ENCODE results near the gene SLIT3.

SLIT3 gene

DNA sequence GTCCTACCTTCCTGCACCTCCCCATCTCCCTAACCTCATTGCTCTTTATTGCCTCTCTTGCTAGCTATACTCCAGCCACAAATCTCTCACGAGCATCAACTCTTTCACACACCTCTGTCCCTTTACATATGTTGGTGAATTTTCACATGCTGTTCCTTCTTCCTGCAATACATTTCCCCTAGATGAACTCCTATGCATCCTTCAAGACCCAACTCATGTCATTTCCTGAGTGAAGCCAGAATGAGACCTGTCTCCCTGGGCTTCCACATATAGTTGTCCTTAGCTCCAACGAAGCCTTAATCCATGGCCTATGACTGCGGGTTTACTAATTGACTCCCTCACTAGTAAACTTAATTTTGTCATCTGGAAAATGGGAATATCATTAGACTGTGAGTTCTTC lies 424.5 kb downstream of the SLIT3 start:
- no peak for ATAC-seq
- H3K4me3 Mint-ChIP-seq, result no peak overlapping the region
- H3K9me3 Mint-ChIP-seq, result peaks cover 4% of the 10 kb centered on the region
- peaks cover 38% of the 10 kb centered on the region for H3K27me3 Mint-ChIP-seq
- no peak overlapping the region for H3K27ac Mint-ChIP-seq
- H3K36me3 Mint-ChIP-seq, result no peaks in the 10 kb centered on the region
- peaks cover 17% of the 10 kb centered on the region for H3K4me1 Mint-ChIP-seq

DNA sequence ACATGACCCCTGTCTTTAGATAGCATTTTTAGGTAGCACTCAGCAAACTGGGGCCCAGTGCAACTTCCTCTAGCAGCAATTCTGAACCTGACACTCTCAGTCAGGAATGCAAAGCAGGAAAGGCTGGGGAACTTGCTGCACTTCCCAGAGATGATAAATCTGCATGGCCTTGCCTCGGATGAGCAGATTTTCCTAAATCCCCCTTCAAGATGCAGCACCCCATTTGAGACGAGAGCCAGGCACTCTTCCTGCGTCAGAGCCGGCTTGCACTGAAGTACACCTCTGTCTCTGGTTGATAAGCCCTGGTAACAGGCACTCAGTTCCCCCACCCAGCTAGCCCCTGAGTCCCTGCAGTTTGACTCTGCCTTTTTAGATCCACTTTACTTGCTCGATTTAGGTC lies 425.1 kb downstream of the SLIT3 start:
- Mint-ChIP-seq H3K27ac (no peak overlapping the region), H3K4me1 (peaks cover 17% of the 10 kb centered on the region), H3K4me3 (no peak overlapping the region), H3K27me3 (peaks cover 38% of the 10 kb centered on the region), H3K36me3 (no peaks in the 10 kb centered on the region), H3K9me3 (peaks cover 4% of the 10 kb centered on the region)
- ATAC-seq, result no peak

DNA sequence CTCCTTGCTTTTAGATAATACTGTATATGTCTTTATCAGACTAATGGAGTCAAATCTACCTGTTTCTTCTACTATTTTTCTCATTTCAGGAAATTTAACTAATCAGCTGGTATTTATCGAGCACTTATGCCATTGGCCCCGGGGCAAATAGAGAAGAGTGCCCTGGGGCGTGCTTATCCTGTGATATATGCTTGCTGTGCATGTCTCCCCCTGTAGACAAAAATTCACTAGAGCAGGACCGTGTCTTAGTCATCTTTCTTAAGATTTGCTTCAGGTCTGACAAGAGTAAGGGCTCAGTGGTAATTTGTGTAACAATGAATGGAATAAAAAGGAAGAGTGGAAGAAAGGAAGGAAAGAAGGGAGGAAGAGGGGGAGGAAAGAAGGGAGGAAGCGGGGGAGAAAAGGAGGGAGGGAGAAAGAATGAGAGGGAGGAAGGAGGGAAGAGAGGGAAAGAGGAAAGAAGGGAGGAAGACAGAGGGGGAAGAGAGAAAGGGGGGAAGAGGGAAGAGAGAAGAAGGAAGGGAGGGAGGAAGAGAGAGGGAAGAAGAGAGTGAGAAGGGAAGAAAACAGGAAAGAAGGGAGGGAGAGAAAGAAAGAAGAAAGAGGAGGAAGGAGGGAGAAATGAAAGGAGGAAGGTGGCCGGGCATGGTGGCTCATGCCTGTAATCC lies 426.1 kb downstream of the SLIT3 start:
- peaks cover 38% of the 10 kb centered on the region for H3K27me3 Mint-ChIP-seq
- ATAC-seq, result no peak
- no peak overlapping the region for H3K27ac Mint-ChIP-seq
- H3K4me3 Mint-ChIP-seq, result no peak overlapping the region
- peaks cover 10% of the 10 kb centered on the region for H3K4me1 Mint-ChIP-seq
- no peaks in the 10 kb centered on the region for H3K36me3 Mint-ChIP-seq
- H3K9me3 Mint-ChIP-seq, result peaks cover 4% of the 10 kb centered on the region

DNA sequence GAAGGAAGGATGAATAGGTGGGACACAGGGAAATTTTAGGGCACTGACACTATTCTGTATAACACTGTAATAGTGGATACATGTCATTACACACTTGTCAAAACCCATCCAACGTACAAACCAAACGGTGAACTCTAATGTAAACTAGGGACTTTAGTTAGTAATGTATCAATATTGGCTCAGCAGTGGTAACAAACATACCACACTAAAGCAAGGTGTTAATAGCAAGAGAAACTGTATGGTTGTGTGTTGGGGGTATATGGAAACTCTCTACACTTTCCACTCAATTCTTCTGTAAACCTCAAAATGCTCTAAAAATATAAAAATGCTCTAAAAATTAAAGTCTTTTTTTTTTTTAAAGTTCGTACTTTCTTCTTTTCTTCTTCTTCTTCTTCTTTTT lies 428.7 kb downstream of the SLIT3 start:
- peaks cover 3% of the 10 kb centered on the region for H3K9me3 Mint-ChIP-seq
- ATAC-seq, result no peak
- no peak overlapping the region for H3K4me3 Mint-ChIP-seq
- H3K27ac Mint-ChIP-seq, result no peak overlapping the region
- H3K36me3 Mint-ChIP-seq, result no peaks in the 10 kb centered on the region
- H3K4me1 Mint-ChIP-seq, result peaks cover 4% of the 10 kb centered on the region
- peaks cover 34% of the 10 kb centered on the region for H3K27me3 Mint-ChIP-seq

DNA sequence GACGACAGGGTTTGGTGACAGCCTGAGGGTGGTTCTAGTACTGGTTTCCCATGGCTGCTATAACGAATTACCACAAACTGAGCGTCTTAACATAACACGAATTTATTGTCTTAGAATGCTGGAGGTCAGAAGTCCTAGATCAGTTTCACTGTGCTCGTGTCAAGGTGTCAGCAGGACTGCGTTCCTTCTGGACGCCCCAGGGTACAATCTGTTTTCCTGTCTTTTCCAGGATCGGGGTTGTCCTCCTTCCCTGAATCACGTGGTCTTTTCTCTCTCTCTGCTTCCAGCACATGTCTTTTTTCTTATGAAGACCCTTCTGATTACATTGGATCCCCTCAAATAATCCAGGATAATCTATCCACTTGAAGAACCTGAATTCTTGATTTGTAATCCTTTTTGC lies 430.0 kb downstream of the SLIT3 start:
- ATAC-seq, result no peak
- H3K27me3 Mint-ChIP-seq, result peaks cover 21% of the 10 kb centered on the region
- no peaks in the 10 kb centered on the region for H3K36me3 Mint-ChIP-seq
- no peaks in the 10 kb centered on the region for H3K4me1 Mint-ChIP-seq
- H3K9me3 Mint-ChIP-seq, result no peaks in the 10 kb centered on the region
- no peak overlapping the region for H3K4me3 Mint-ChIP-seq
- no peak overlapping the region for H3K27ac Mint-ChIP-seq

DNA sequence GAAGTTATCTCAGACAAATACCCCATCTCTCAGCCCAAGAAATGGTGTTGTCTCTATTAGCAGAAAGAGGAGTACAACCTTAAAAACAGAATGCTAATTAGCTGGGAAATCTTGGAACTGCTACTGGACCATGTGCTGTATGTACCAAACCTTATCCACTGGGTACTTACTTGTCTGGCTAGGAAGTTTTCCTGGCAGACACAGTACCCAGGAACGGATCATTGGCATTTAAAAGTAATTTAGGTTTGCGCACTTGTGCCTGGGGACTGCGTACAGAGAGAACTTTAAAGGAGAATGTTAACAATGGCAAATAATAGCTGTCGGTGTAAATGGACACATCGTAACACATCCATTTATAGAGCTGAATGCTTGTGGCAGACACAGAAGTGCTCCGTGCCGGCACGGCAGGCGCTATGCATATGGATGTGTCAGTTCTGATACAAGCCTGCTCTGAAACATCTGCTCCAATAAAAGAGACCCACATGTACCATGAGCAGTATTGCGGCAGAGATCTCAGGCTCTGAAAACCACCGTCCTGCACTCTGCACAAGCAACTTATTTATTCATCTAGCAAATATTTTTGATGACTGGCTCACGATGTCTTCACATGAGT lies 431.2 kb downstream of the SLIT3 start:
- no peak overlapping the region for H3K27ac Mint-ChIP-seq
- no peaks in the 10 kb centered on the region for H3K4me1 Mint-ChIP-seq
- H3K9me3 Mint-ChIP-seq, result no peaks in the 10 kb centered on the region
- H3K36me3 Mint-ChIP-seq, result no peaks in the 10 kb centered on the region
- ATAC-seq, result no peak
- H3K4me3 Mint-ChIP-seq, result no peak overlapping the region
- peaks cover 9% of the 10 kb centered on the region for H3K27me3 Mint-ChIP-seq

DNA sequence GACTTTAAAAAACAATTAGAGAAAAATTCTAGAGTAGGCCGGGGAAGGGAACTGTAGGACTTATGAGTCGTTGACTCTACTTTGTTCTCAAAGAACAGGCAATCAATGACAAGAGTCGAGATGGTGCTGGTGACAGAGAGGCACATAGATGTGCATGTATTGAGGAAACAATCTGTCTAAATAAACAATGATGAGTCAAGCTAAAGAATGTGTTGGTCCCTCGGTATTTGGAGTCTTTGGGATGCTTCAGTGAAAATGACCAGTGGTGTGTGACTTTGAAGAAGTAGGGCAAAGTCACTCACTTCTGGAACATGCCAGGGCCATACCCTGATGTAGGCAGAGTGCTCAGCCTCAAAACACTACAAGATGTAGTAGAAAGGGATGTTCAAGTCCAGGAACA lies 433.7 kb downstream of the SLIT3 start:
- no peaks in the 10 kb centered on the region for H3K36me3 Mint-ChIP-seq
- H3K4me3 Mint-ChIP-seq, result no peak overlapping the region
- no peak for ATAC-seq
- no peaks in the 10 kb centered on the region for H3K4me1 Mint-ChIP-seq
- no peak overlapping the region for H3K27ac Mint-ChIP-seq
- H3K9me3 Mint-ChIP-seq, result no peaks in the 10 kb centered on the region
- H3K27me3 Mint-ChIP-seq, result peaks cover 7% of the 10 kb centered on the region

DNA sequence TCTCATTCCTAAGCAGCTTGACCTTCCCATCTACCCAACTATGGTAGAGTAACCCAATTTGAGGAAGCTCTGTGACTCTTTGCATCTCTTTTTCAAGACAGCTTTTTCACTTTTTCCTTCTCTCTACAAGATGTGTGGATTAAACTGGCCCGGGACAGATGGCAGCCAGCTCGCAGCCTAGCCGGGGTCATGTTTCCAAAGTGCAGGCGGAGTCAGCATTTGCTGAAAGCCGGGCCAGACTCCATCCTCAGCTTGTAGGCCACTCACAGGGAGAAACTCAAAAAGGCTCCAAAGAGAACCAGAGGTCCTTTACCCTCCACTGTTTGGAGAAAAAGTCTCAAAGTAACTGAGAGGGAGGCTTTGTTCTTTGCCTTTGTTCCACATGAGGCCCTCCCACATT lies 435.0 kb downstream of the SLIT3 start:
- Mint-ChIP-seq H3K4me3 (no peak overlapping the region), H3K27ac (no peak overlapping the region), H3K27me3 (peaks cover 9% of the 10 kb centered on the region), H3K36me3 (no peaks in the 10 kb centered on the region), H3K4me1 (no peaks in the 10 kb centered on the region), H3K9me3 (no peaks in the 10 kb centered on the region)
- ATAC-seq, result no peak

DNA sequence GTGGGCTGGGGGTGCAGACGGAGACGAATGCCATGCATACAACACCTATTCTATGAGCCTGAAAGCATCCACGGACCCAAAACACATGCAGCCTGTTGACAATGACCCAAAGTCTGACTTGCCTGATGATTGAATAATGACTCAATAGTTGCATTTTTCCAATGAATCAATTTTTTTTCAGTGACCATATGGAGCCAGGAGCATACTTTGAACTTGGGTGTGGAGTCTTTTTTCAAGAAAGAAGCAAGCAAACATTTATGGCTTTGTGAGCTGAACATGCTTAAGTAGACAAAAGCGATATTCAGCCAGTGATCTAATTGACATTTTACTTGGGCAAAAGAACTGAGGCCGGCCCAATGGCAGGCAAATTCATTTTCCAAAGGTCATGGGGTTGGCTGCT lies 437.9 kb downstream of the SLIT3 start:
- H3K27ac Mint-ChIP-seq, result no peak overlapping the region
- H3K9me3 Mint-ChIP-seq, result no peaks in the 10 kb centered on the region
- ATAC-seq, result no peak
- H3K27me3 Mint-ChIP-seq, result peaks cover 17% of the 10 kb centered on the region
- H3K4me1 Mint-ChIP-seq, result no peaks in the 10 kb centered on the region
- no peaks in the 10 kb centered on the region for H3K36me3 Mint-ChIP-seq
- H3K4me3 Mint-ChIP-seq, result no peak overlapping the region

DNA sequence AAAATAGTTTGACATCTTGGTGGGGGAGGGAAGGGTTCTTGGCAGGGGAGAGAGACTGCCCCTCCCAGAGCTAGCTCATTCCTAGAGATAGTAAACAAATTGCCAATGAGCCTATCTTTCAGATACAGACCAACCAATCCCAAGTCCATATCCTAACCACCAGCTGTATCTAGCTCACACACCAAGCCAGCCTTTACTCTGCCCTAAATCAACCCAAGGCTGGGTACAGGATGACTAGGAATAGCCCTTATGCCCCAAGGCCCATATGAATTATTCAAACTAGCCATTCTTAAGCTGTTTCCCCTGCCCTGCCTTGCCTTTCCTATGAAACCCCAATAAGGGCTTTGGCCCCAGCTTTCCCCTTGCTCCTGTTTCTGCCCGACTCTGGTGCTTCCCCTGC lies 440.4 kb downstream of the SLIT3 start:
- no peaks in the 10 kb centered on the region for H3K36me3 Mint-ChIP-seq
- H3K9me3 Mint-ChIP-seq, result no peaks in the 10 kb centered on the region
- ATAC-seq, result no peak

DNA sequence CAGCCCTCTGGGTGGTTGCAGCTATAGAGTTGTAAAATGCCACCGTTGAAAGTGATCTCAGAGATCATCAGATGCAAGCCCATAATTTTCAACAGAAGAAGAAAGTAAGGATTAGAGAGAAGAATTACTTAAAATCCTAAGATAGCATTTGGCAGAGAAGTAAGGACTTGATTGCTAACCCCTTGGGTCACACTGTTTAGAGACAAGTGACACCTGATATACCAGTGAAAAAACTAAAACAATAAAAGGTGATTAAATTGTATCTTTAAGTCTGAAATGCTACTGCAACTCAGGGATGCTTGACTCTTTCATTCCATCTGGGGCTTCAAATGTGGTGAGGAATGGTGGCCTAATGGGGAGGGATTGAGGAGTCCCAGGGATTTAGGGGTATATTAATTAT lies 440.9 kb downstream of the SLIT3 start:
- peaks cover 17% of the 10 kb centered on the region for H3K27me3 Mint-ChIP-seq
- H3K4me1 Mint-ChIP-seq, result no peaks in the 10 kb centered on the region
- no peak overlapping the region for H3K27ac Mint-ChIP-seq
- no peak for ATAC-seq
- H3K36me3 Mint-ChIP-seq, result no peaks in the 10 kb centered on the region
- no peaks in the 10 kb centered on the region for H3K9me3 Mint-ChIP-seq
- no peak overlapping the region for H3K4me3 Mint-ChIP-seq

More for the DNA sequence above, 440.4 kb downstream of the SLIT3 start:
- no peak overlapping the region for H3K27ac Mint-ChIP-seq
- H3K27me3 Mint-ChIP-seq, result peaks cover 17% of the 10 kb centered on the region
- H3K4me1 Mint-ChIP-seq, result no peaks in the 10 kb centered on the region
- H3K4me3 Mint-ChIP-seq, result no peak overlapping the region

DNA sequence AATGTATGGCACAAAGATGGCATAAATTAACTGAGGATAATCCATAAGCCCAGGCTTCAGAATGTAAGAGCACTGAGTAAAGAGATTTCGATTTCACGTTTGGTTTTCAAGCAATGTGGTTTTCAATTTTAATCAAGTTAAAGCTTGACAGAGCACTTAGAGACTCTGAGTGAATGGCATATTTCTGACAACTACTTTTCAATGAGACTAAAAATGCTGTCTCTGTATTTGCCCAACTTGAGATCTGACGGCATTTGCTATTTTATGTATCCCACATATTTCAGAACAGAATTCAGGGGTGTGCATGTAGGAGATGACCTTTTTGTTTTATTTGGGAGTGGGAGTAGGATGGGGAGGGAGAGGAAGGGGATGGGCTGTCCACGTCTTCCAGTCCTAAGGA lies 441.5 kb downstream of the SLIT3 start:
- no peak overlapping the region for H3K4me3 Mint-ChIP-seq

DNA sequence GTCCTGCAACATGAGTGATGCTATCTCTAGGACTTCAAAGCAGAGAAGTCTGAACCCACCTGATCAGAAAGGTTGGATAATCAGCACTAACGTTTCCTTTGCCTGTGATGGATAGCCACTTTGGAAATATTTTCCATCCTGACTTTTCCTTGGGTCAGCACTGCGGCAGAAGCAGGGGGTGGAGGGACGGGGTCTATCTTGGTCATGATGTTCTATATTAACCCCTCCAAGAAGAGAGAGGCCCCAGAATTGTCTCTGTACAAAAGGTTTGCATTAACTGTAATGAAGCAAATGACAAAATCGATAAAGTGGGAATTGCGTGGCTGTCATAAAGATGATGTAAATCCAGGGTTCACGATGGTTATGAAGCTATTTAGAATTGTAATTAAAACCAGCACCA lies 441.9 kb downstream of the SLIT3 start:
- Mint-ChIP-seq H3K9me3 (no peaks in the 10 kb centered on the region), H3K4me1 (no peaks in the 10 kb centered on the region), H3K36me3 (no peaks in the 10 kb centered on the region), H3K27me3 (peaks cover 18% of the 10 kb centered on the region), H3K4me3 (no peak overlapping the region), H3K27ac (no peak overlapping the region)
- no peak for ATAC-seq

More for the DNA sequence above, 441.5 kb downstream of the SLIT3 start:
- Mint-ChIP-seq H3K9me3 (no peaks in the 10 kb centered on the region), H3K36me3 (no peaks in the 10 kb centered on the region), H3K27me3 (peaks cover 17% of the 10 kb centered on the region), H3K4me1 (no peaks in the 10 kb centered on the region), H3K27ac (no peak overlapping the region)
- no peak for ATAC-seq

DNA sequence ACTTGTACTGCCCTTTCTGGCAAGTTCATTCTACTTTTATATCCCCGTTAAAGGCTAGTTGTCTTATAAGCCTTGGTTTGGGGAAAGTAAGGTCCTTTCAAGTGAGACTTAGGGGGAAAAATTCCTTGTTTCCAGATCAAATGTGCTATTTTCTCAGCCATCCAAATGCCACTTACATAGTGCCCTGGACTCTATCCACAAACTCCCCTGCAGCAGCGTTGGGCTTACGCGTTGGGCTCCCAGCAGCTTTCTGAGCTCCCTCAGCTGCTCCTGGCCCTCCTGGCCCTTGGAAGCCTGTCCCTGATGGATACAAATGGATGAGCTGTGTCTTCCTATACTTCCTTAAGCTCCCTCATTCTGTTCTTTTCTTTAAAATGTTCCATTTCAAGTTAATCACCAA lies 442.6 kb downstream of the SLIT3 start:
- H3K27me3 Mint-ChIP-seq, result peaks cover 24% of the 10 kb centered on the region
- no peak overlapping the region for H3K4me3 Mint-ChIP-seq
- H3K9me3 Mint-ChIP-seq, result no peaks in the 10 kb centered on the region
- H3K27ac Mint-ChIP-seq, result no peak overlapping the region
- no peaks in the 10 kb centered on the region for H3K36me3 Mint-ChIP-seq
- no peak for ATAC-seq
- H3K4me1 Mint-ChIP-seq, result no peaks in the 10 kb centered on the region

DNA sequence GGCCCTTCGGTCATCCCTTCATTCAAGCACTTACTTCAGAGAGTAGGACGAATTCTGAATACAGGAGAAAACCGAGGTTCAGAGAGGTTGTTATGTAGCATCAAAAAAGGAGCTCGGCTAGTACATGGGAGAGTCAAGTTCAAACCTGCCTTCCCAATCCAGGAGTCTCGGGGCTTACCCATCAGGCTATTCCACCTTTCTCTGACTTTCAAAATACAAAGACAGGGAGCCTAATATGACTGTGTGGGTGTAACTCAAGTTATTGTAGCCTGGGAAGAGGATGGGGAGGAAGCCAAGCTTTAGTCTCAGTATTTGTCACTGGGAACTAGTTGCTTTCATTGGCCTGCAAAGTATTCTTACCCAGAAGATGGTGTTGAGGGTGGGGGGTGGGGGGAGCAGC lies 447.0 kb downstream of the SLIT3 start:
- no peak for ATAC-seq
- H3K4me1 Mint-ChIP-seq, result no peaks in the 10 kb centered on the region
- no peak overlapping the region for H3K27ac Mint-ChIP-seq

DNA sequence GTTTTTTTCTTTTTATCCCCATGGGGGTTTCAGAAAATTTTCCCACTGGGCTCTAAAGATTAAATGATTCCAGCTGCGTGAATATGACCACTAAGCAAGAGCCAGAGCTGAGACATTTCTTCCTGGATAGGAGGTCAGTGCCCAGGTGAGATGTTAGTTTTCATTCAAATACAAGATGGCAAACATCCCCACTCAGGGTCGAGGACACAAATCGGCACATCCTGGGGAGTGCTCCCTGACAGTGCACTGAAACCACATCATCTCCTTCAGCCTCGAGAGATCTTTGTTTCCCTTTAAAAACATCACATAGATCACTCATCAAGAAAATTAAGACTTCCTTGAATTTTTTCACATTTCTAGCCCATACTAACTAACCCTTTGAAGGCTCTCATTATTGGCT lies 448.6 kb downstream of the SLIT3 start:
- H3K36me3 Mint-ChIP-seq, result no peaks in the 10 kb centered on the region
- H3K4me3 Mint-ChIP-seq, result no peak overlapping the region
- H3K9me3 Mint-ChIP-seq, result no peaks in the 10 kb centered on the region
- H3K4me1 Mint-ChIP-seq, result no peaks in the 10 kb centered on the region
- no peak overlapping the region for H3K27ac Mint-ChIP-seq
- H3K27me3 Mint-ChIP-seq, result peaks cover 12% of the 10 kb centered on the region
- ATAC-seq, result no peak

More for the DNA sequence above, 447.0 kb downstream of the SLIT3 start:
- H3K9me3 Mint-ChIP-seq, result no peaks in the 10 kb centered on the region
- H3K36me3 Mint-ChIP-seq, result no peaks in the 10 kb centered on the region
- no peak overlapping the region for H3K4me3 Mint-ChIP-seq
- peaks cover 20% of the 10 kb centered on the region for H3K27me3 Mint-ChIP-seq

Data from stimulated activated memory B cell treated with anti-CD40 and anti-IgM and Interleukin-4, amounts not matched to agents 10 μg/mL and 1 μg/mL and 100 μg/mL, for 72 hours (primary cell).